Measurements from ENCODE around the gene SMIM29.

The SMIM29 gene

DNA sequence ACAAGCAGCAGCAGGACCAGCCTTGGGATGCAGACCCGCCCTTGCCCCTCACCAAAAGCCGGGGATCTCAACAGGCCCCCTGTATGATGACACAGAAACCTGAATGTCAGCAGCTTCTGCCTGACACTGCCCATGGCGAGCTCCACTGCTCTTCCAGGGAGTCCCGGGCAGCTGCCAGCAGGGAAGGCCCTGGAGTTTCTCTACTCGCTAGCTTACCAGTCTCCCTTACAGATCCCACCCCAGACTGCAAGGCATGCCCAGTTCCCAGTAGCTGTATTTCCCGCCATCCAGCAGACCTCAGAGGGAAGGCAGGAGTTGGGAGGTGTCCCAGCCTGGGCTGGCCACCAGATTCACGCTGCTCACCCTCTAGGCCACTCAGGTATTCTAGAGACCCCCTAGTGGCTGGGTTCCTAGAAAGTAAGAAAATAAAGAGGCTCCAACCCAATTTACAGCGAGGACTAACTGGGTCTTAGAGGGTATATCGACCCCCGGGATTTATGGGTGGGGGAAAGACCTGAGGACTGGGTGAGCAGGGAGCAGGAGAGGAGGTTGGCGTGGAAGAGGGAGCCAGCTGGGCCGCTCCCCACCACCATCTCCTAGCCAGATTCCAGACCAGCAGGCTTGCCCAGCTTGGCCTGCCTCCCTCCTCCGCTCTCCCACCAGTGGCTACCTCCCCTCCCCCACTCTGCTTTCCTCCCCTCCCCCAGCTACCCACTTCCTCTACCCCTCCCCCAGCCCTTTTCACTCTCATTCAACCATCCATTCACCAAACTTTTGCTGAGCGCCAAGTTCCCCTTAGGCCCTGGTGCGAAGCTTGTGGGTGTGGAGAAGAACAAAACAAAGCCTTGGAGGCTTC is 21.8 kb downstream of the SMIM29 start:
- DNase-seq (ENCODE audit: low read depth), result no peak

DNA sequence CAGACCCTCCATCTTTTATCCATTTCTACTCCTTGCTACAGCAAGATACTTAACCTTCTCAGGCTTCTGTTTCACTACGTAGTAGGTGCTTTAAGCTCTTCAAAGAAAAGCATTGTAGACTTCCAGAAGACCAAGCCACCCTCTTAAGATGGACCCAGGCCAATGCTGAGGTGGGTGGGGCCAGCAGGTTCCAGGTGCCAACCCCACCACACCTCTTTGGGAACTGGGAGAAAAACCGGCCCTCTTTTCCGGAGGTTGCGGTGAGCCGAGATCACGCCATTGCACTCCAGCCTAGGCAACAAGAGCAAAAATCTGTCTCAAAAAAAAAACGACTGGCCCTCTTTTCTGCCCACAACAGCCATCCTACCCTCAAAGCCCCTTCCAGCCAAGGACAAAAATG is 22.7 kb downstream of the SMIM29 start:
- no peak for DNase-seq (ENCODE audit: low read depth)

DNA sequence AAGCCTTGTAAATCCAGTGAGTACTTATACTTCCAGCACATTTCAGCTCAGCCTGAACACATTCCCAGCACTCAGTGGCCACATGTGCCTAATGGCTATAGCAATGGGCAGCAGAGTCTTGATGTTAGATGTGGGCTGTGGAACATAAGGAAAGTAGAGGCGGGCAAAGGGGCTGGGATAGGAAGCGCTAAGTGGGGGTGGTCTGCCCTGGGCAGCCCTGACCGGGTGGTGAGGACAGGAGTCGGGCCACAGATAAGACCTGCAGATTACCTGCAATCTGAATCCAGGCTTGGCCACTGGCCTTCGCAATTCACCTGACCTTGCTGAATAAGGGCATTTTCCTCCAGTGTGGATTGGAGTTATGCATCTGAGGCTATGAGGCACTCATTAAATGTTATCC is 23.3 kb downstream of the SMIM29 start:
- no peak for DNase-seq (ENCODE audit: low read depth)

DNA sequence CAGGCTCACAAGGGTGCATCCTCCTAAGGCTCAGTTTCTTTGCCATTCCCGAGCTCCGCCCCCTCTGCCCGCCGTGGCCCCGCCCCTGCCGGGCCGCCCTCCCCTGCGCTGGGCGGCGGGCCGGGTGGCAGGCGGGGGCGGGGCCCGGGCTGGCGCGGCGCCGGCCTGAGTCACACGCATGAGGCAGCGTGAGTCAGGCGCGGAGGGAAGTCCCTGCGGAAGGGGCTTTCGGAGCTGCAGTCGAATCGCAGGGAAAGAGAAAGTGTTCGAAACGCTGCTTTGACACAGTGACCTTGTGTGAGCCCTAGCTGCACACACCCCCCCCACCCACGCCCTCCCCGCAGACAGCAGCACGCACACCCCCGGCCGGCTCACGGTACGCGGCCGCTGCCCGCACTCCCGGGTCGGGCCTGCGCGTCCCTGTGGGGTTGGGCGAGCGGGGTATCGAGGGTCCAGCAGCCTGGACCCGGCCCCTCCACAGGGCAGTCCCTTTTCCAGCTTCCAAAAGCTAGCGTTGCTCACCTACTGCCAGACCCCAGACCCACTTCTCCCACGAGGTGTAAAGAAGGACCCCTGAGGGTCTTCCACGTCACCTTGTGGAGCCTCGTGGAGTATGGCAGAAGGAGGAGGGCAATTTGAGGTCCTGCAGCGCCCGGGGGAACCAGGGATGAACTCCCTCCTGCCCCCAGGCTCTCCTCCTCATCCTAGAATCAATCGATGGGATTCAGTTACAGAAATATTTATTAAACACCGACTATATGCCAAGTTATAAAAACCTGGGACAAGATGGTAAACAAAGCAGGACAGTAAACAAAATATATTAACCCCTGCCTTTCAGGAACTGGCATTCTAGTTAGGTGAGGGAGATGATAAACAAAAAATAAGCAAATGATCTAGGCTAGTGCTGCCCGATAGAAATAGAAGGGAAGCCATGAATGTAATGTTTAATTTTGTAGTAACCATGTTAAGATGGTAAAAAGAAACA is 24.6 kb downstream of the SMIM29 start:
- DNase-seq (ENCODE audit: low read depth), result peak; percentile 93

DNA sequence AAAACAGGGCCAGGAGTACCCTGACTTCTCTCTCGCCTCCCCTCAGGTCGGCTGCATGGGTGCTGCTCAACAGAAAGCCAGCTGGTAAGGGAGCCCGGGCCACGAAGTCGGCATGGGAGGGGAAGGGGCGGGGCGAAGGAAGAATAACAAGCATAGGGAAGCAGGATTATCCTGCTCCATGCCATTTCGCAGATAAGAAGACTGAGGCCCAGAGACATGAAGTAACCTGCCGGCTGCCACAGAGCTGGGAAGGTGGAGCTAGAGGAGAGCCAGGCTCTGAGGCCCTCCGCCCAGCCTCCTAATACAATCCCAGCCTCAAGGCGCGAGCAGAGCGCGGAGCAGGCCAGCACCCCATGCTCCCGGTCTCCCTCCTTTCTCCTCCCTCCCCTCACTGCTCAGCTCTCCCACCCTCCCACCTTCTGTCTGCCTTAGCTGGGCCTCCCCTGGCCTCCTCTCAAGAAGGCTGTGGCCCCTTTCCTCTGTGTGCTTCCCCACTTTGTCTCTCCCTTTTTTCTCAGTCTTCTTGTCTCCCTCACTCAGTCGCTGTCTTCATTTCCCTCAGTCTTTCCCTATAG is 25.3 kb downstream of the SMIM29 start:
- no peak for DNase-seq (ENCODE audit: low read depth)

DNA sequence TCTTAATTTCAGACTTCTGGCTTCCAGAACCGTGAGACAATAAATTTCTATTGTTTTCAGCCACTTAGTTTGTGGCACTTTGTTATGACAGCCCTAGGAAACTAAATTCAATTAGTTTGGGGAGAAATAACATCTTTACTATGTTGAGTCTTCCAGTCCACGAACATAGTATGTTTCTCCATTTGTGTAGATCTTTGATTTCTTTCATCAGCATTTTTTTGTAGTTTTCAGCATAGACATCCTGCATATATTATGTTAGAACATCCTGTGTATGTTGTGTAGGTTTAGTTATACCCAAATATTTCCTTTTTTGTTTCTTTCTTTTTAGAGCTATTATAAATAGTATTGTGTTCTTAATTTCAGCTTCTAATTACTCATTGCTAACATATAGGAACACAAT is 30.1 kb downstream of the SMIM29 start:
- no peak for DNase-seq (ENCODE audit: low read depth)

DNA sequence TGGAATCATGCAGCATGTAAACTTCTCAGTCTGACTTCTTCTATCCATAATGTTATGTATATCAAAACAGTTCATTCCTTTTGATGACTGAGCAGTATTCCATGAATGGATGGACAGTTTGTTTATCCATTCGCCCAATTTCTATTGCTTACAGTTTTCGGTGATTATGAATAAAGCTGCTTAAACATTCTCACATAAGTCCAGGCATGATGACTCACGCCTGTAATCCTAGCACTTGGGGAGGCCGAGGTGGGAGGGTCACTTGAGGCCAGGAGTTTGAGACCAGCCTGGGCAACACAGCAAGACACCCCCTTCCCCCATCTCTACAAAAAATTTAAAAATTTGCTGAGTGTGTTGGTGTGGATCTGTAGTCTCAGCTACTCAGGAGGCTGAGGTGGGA is 35.0 kb downstream of the SMIM29 start:
- DNase-seq (ENCODE audit: low read depth), result no peak

DNA sequence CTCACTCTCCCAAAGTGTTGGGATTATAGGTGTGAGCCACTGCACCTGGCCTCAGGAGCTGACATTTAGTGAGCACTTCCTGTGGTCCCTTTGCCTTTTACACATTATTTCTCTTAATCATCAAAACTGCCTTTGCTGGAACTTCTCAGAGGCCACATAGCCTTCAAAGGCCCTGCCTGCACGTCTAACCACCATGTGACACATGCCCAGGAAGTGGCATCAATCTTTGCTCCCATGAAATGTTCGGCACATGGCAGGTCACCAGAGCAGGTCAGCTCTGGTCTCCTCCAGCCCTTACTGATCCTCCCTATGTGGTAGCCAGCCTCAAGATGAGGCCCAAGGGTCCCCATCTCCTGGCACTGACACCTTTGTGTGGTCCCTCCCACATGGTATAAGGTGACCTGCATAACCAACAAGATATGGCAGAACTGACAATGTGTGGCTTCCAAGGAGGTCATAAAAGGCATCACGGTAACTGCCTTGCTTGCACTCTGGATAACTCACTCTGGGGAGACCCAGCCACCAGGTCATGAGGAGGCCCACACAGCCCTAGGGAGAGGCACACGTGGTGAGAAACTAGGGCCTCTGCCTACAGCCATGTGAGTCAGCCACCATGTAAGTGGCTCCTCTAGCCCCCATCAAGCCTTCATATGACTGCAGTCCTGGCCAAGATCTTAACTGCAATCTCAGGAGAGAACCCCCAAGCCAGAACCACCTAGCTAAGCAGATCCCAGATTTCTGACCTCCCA is 40.9 kb downstream of the SMIM29 start:
- DNase-seq (ENCODE audit: low read depth), result no peak

DNA sequence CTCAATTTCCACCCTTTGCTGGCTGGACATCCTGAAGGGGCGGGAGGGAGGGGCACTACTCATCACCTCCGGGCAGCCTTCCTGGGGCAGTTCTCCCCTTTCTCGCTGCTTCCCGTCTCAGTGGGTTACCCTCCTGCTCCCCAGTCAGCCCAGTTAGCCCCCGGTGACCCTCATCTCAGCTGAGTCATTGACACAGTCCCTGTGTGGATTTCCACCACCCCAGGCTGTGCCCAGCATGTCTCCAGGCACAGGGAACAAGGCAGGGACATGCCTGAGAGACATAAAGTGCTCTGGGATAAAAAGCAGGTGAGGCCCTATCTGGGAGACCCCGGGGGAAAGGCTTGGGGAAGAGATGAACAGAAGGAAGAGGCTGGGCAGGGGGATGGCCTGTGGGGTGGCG is 42.1 kb downstream of the SMIM29 start:
- no peak for DNase-seq (ENCODE audit: low read depth)

DNA sequence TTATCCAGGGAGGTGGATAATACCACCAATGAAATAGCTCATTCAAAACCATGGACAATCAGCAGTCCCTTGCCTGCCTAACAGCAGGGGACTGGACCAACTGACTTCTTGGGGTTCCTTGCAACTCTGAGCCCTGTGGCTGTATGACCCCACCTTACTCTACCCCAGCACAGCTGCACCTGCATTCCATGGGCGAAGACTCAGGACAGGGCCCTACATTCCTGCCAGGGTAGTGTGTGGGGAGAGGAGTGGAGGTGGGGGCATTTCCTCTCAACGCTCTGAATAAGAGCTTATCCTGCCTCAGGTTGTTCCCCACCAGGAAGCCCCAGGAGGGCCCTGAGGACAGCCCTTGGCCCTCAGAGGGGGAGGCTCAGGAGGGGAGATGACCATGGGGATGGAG is 42.9 kb downstream of the SMIM29 start:
- DNase-seq (ENCODE audit: low read depth), result no peak

DNA sequence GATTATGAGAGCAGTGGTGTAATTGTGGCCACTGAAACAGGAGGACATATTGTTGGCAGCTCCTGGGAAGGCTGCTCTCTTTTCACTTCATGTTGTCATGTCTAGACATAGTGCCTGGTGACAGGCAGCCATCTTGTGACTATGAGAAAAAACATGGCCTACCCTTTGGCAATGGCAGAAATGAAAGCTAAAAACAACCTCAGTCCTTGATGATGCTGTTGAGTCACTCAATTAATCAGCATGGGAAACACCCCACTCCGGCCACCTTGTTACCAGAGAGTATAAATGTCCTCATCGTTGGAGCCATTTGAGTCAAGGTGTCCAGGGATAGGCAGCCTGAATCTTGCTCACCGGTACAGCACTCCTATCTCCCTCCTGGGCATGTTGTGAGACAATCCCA is 43.3 kb downstream of the SMIM29 start:
- no peak for DNase-seq (ENCODE audit: low read depth)

DNA sequence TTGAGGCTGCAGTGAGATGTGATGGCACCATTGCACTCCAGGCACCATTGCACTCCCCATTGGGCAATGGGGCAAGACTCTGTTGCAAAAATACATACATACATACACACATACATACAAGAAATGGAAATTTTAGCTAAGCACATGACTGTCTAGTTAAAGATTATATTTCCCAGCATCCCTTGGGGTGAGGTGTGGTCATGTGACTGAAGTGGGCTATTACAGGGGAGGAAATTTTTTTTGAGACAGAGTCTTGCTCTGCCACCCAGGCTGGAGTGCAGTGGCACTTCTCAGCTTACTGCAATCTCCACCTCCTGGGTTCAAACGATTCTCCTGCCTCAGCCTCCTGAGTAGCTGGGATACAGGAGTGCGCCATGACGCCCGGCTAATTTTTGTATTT is 44.1 kb downstream of the SMIM29 start:
- DNase-seq (ENCODE audit: low read depth), result no peak

DNA sequence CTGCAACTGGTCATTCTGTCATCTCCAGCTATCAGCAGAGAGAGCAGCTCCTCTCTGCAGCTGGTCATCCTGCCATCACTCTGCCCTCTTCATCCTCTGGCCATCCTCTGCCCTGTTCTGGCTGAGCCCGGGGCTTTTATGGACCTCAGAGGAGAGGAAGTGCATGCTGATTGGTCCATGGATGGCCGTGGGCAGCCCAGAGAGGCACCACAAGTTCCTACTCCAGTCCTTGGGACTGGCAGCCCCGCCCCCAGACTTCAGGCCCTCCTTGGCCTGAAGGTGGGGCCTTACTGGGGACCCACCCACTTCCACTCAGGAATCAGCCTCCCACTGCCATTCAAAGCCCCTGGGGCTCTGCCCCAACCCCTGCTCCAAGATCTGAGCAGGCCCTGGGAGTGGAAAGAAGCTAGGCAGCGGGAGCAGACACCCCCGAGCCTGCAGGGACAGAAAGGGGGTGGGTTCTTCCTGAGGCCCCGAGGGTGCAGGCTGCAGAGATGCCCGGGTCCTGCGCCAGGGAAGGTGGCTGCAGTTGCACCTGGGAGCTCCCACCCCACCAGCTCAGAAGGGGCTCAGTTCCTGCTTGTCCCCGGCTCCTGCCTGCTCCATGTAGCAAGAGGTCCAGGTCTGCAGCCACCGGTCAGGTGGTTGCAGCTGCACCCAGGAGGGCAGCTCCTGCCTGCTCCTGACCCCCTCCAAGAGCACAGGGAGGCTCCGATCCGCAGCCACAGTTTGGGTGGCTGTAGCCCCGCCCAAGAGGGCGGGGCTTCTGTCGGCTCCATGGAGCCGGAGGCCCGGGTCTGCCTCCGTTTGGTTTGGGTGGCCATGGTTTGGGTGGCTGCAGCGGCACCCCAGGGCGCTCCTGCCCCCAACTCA is 46.2 kb downstream of the SMIM29 start:
- no peak for DNase-seq (ENCODE audit: low read depth)

DNA sequence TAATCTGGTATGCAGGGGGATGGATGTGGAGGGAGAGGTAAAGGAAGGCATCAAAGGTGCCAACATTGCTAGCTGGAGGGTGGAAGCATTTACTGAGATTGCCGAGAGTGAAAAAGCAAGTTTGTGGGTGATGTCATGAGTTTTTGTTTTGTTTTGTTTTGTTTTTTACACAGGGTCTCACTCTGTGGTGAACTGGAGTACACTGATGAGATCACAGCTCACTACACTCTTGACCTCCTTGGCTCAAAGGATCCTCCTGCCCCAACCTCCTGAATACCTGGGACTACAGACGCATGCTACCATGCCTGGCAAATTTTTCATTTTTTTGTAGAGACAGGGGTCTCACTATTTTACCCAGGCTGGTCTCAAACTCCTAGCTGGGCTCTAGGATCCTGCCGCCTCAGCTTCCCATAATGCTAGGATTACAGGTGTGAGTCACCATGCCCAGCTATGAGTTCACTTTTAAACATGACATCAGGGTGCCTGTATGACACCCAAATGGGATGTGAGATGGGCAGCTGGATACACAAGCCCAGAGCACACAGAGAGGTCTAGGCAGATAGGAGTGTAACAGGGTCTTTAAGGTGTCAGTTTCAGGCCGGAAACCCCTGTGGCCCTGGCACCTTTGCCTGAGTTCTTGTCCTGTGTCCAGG is 47.2 kb downstream of the SMIM29 start:
- no peak for DNase-seq (ENCODE audit: low read depth)

DNA sequence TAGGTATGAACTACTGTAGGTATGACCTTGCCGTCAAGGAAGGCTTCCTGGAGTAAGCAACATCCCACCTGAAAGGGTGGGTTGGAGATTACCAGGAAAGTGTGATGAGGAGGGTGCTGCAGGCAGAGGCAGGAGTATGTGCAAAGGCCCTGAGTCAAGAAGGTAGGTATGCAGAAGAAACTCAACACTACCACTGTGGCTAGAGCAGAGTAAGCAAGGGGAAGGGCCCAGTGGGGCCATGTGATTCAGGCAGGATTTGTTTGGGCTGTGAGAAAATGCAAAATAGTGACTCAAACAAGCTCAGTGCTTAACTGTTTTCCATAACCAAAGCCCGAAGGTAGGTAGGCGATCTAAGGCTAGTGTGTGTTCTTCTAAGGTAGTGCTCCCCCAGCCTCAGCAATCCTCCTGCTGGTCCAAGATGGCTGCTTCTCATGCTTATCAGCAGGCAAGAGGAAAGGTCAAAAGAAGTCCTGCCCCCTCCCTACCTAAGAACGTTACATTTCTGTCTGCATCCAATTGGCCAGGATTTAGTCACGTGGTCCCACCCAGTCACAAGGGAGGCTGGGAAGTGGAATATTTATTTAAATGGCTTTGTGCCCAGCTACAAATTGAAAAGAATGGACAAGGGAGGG is 48.4 kb downstream of the SMIM29 start:
- no peak for DNase-seq (ENCODE audit: low read depth)

DNA sequence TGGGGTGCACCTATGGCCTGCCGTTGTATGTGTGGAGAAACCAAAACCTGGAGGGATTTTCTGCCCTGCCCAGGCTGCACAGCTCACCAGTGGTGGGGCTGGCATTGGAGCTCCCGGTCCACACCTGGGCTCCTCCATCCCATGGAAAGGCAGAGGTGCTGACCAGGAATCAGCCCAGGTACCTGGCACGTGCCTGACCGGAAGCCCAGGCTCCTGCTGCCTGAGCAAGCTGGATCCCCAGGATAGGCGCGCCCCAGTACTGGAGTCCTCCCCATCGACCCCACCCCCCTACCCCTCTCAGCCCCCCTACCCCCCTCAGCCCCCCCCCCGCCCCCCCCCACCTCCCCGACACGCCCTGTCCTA is 52.0 kb downstream of the SMIM29 start:
- DNase-seq (ENCODE audit: low read depth), result no peak

All from T follicular helper cell (primary cell).